NCI-H146 treated with DMSO at 0.1 percent for 48 hours (cell line): ENCODE results near the gene ARVCF.

Experiments
- DNase-seq: peaks from one replicate; lab custom pipeline; 2025; ENCODE audit not compliant: unreplicated experiment; lab: John Stamatoyannopoulos, UW

ARVCF gene

GRCh38 chr22:19988965-19989724, 27.5 kb downstream of the ARVCF start:
- no peak for DNase-seq

- DNase-seq = no peak
These were observed 28.3 kb downstream of the ARVCF start for GRCh38 chr22:19988331-19988808.

- no peak for DNase-seq
These were observed 29.0 kb downstream of the ARVCF start for GRCh38 chr22:19987394-19988306.

GRCh38 chr22:19986410-19987341, 29.9 kb downstream of the ARVCF start:
- DNase-seq = peak; percentile 35

GRCh38 chr22:19986011-19986409, 30.6 kb downstream of the ARVCF start:
- no peak for DNase-seq

- no peak for DNase-seq
These were observed 31.5 kb downstream of the ARVCF start for GRCh38 chr22:19984851-19985811.

GRCh38 chr22:19984201-19984753, 32.3 kb downstream of the ARVCF start:
- peak; percentile 10 for DNase-seq

- DNase-seq = no peak
These were observed 32.9 kb downstream of the ARVCF start for GRCh38 chr22:19983741-19984140.

- DNase-seq = no peak
These were observed 33.5 kb downstream of the ARVCF start for GRCh38 chr22:19982991-19983578.

- no peak for DNase-seq
These were observed 34.4 kb downstream of the ARVCF start for GRCh38 chr22:19981961-19982920.

- no peak for DNase-seq
These were observed 35.3 kb downstream of the ARVCF start for GRCh38 chr22:19981171-19981960.

- DNase-seq = no peak
These were observed 35.9 kb downstream of the ARVCF start for GRCh38 chr22:19980766-19981165.

GRCh38 chr22:19979712-19980493, 36.7 kb downstream of the ARVCF start:
- DNase-seq = no peak

GRCh38 chr22:19978748-19979147, 37.9 kb downstream of the ARVCF start:
- DNase-seq = no peak

GRCh38 chr22:19977296-19978243, 39.1 kb downstream of the ARVCF start:
- no peak for DNase-seq
